NCI-H128 (cell line): ENCODE measurements around the gene GFY.
"Not testable (repeated sequence)": the region's sequence is repeated elsewhere in the genome, so short reads cannot be mapped to it uniquely, and the experiment has no call there.

Experiments
- DNase-seq: peaks from one replicate; lab custom pipeline; 2025; ENCODE audit not compliant: unreplicated experiment; lab: John Stamatoyannopoulos, UW

The GFY gene

GRCh38 chr19:49468199-49468598, 43.0 kb downstream of the GFY start:
- DNase-seq, result no peak

- DNase-seq, result peak; percentile 63
Observed at GRCh38 chr19:49468746-49469447, 43.7 kb downstream of the GFY start.

DNA sequence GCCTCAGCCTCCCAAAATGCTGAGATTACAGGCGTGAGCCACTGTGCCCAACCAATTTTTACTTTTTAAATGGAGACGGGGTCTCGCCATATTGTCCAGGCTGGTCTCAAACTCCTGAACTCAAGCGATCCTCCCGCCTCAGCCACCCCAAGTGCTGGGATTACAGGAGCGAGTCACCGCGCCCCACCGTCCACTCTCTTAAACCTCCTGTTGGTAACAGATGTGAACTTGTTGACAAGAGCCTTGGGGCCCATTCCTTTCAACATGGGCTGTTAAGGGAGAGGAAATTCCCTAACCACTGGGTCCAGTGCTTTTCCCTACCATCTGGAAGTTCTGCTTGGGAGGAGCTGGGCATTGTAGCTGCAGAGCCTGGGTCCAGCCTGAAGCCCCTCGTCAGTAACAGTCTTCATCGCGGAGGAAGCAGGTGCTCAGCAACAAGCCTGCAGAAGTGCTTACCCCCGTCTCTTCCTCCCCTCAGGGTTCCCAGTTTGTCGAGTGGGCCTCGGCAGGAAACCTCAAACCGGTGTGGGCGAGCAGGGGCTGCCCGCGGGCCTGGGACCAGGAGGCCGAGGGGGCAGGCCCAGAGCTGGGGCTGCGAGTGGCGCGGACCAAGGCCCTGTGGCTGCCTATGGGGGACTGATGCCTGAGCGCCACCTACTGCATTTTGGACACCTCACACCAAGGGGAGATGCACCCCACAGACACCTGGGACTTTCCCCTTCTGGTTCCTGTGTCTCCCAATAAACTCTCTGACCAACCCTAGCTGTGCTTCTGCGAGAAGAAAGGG, 44.8 kb downstream of the GFY start:
- DNase-seq, result no peak

GRCh38 chr19:49470615-49470978, 45.4 kb downstream of the GFY start:
- DNase-seq, result no peak

- DNase-seq, result no peak
Observed at GRCh38 chr19:49472936-49473335, 47.7 kb downstream of the GFY start.

- DNase-seq, result not testable (repeated sequence)
Observed at GRCh38 chr19:49473501-49473867, 48.3 kb downstream of the GFY start.

DNA sequence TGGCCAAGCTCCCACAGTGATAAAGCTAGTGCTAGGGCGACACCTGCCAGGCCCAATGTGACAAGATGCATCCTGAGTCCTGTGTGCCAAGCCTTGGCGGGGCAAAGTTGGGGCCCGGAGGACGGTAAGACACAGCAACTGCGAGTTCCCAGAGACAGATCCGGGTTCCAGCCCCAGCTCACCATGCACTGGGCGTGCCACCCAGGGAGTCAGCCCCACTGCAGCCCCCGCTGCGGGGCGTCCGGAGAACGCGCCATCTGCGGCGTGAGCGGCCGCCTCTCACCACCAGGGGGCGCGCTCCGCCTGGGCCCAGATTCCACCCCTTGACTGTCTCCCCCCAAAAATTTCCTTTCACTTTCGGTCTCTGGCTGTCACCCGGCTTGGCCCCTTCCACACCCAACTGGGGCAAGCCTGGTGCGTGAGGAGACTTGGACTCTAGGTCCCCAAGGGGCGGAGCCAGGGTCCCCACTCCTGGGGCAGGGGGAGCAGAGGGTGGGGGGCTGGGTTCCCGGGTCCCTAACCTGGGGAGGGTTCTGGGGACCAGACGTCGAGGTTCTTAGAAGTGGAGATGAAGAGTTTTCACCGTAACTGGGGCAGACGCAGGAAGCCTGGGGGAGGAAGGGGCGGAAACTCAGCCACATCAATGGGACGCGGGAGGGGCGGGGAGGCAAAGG, 48.8 kb downstream of the GFY start, which contains the start of gene FLT3LG:
Gene FLT3LG (plus strand): TSS at position 348 of the 674 bp plus-strand sequence. CDS start 425 bp downstream, outside the sequence.
- DNase-seq, result no peak

DNA sequence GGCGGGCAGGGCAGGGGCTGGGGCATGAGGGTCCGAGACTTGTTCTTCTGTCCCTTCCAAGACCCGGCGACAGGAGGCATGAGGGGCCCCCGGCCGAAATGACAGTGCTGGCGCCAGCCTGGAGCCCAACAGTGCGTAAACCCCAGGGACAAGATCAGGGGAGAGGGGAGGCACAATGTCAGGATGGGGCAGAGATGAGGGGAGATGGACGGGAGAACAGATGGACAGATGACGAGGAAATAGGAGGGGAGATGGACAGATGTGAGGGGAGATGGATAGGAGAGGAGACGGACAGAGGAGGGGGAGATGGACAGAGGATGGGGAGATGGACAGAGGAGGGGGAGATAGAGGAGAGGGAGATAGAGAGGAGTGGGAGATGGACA, 49.3 kb downstream of the GFY start:
- DNase-seq, result no peak

- no peak for DNase-seq
Observed at GRCh38 chr19:49475191-49475917, 50.2 kb downstream of the GFY start.

- DNase-seq, result no peak
Observed at GRCh38 chr19:49475995-49476880, 51.0 kb downstream of the GFY start.
